GM19240 (cell line): ENCODE measurements around the gene RTCA.
"Not testable (repeated sequence)": the region's sequence is repeated elsewhere in the genome, so short reads cannot be mapped to it uniquely, and the experiment has no call there.

Experiments
- DNase-seq: peaks from one replicate; pipeline ENCODE4 v3.0.0; 2011; ENCODE audit warnings: low spot score; ENCODE audit not compliant: insufficient read length

Gene RTCA

GRCh38 chr1:100306735-100307313, 40.8 kb downstream of the RTCA start:
- DNase-seq: no peak

- DNase-seq: no peak
Measured at GRCh38 chr1:100308777-100309176, 42.8 kb downstream of the RTCA start.

- no peak for DNase-seq
Measured at GRCh38 chr1:100309863-100310262, 43.8 kb downstream of the RTCA start.

GRCh38 chr1:100313382-100313781, 47.4 kb downstream of the RTCA start:
- DNase-seq: no peak

- DNase-seq: no peak
Measured at GRCh38 chr1:100316622-100317021, 50.6 kb downstream of the RTCA start.

- DNase-seq: no peak
Measured at GRCh38 chr1:100320311-100321099, 54.5 kb downstream of the RTCA start.

GRCh38 chr1:100321100-100321493, 55.1 kb downstream of the RTCA start:
- no peak for DNase-seq

GRCh38 chr1:100321506-100321905, 55.5 kb downstream of the RTCA start:
- DNase-seq: no peak

- no peak for DNase-seq
Measured at GRCh38 chr1:100322436-100323211, 56.6 kb downstream of the RTCA start.

- no peak for DNase-seq
Measured at GRCh38 chr1:100323419-100324106, 57.5 kb downstream of the RTCA start.

- no peak for DNase-seq
Measured at GRCh38 chr1:100325415-100326324, 59.7 kb downstream of the RTCA start.

- not testable (repeated sequence) for DNase-seq
Measured at GRCh38 chr1:100326325-100326670, 60.3 kb downstream of the RTCA start.

GRCh38 chr1:100328133-100328532, 62.1 kb downstream of the RTCA start:
- DNase-seq: no peak

GRCh38 chr1:100331146-100331545, 65.1 kb downstream of the RTCA start:
- not testable (repeated sequence) for DNase-seq

- no peak for DNase-seq
Measured at GRCh38 chr1:100332331-100332730, 66.3 kb downstream of the RTCA start.

- DNase-seq: no peak
Measured at GRCh38 chr1:100335436-100335835, 69.4 kb downstream of the RTCA start.

- DNase-seq: not testable (repeated sequence)
Measured at GRCh38 chr1:100337878-100338277, 71.9 kb downstream of the RTCA start.

GRCh38 chr1:100339735-100340134, 73.7 kb downstream of the RTCA start:
- DNase-seq: not testable (repeated sequence)

GRCh38 chr1:100340494-100340893, 74.5 kb downstream of the RTCA start:
- DNase-seq: no peak

GRCh38 chr1:100342348-100342747, 76.3 kb downstream of the RTCA start:
- DNase-seq: no peak
